ENCODE measurements around the gene ZNHIT1. TPM values are rescaled to one million over a fixed set of nuclear protein-coding genes. Genes with fewer than 3 reads are reported as not detected.

The ZNHIT1 gene
- total and polyA plus RNA-seq, 2 donors (not counting 3 experiments of a cell fraction or from before 2014, with no cell fraction given): 74.1 to 89.9 TPM

DNA sequence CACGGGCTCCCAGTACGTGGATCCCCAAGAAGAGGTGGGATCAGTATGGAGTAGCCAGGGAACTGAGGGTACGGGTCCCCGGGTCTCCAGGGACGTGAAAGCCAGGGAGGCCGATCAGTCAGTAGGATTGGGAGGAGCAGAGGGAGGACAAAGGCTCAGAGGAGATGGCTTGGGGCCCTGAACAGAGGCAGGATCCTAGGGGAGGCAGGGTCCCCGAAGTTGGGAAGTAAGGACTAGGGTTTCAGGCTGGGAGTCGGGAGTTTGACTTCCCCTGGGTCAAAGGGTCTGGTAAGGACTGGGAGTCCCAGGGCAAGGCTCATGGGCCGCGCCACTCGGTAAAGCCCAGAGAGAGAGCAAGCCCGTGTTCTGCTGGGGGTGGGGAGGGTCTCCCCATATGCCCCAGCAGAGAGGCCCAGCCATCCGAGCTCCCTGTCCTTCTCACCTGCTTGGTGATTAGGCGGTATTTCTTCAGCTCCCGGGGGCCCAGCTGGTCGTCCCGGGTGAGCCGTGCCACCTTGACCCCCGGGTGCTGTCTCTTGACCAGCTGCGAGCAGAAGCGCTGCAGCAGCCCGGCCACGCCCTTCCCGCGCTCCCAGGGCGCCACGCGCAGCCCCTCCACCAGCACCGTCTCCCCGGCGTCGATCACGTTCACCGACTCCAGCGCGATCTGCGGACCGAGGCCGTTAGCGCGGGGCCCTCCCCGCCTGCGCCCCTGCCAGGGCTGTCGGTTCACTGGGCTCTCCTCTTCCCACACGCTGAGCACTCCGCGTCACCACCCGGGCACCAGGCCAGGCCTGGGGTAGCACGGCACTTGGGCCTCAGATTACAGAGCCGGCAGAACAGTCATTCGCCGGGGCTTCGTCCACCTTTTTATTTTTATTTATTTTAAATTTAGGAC is 44.9 kb upstream of the ZNHIT1 start:
- Histone ChIP-seq H2AFZ (ENCODE audit: low read depth, low read length) (no peak overlapping the region), H3K36me3 (ENCODE audit: control insufficient read depth in 2 of 2, extremely low read depth in 1 of 2, insufficient read depth in 2 of 2, low read length in 2 of 2) (no peaks in the 10 kb centered on the region), H4K20me1 (replicated peaks; ENCODE audit: control insufficient read depth, extremely low read depth, insufficient read depth, low read length) (no peaks in the 10 kb centered on the region), H3K4me2 (ENCODE audit: insufficient read depth, low read length) (no peak overlapping the region), H3K27me3 (ENCODE audit: control insufficient read depth in 2 of 2, insufficient read depth in 2 of 2, low read length in 2 of 2) (peaks cover 83 to 85% of the 10 kb centered on the region in 2 experiments), H3K79me2 (ENCODE audit: control insufficient read depth, insufficient read depth, low read length) (no peaks in the 10 kb centered on the region), H3K9me3 (replicated peaks; ENCODE audit: control insufficient read depth, insufficient read depth, low read length) (no peaks in the 10 kb centered on the region), H3K27ac (ENCODE audit: insufficient read depth, low read depth, low read length) (no peak overlapping the region), H3K4me3 (replicated peaks in 1 of 3; ENCODE audit: insufficient read depth in 1 of 3, low read depth in 1 of 3, low read length in 3 of 3) (no peak overlapping the region), H3K4me1 (ENCODE audit: control insufficient read depth, extremely low read depth, insufficient read depth, low read length) (no peaks in the 10 kb centered on the region), H3K9ac (replicated peaks; ENCODE audit: extremely low read depth, insufficient read depth, low read length) (no peak overlapping the region), H3K9me1 (replicated peaks; ENCODE audit: control insufficient read depth, extremely low read depth, insufficient read depth, low read length) (no peaks in the 10 kb centered on the region)
- intact Hi-C loops (cut with micrococcal nuclease) (loop anchor here (10.0 kb wide), 1 partner anchor 562 kb away; no protein-coding TSS in a partner anchor), dilution Hi-C loops (cut with MboI; ENCODE audit: extremely low pct_ligation_motif_present, low sequenced_read_pairs) (no loop called here)
- DNase-seq (ENCODE audit: low read depth, low spot score) (peak; percentile 27), FAIRE-seq (no peak)
- CTCF ChIA-PET: interaction anchor here (0.5 to 6.3 kb wide), 5 partner anchors 9 to 109 kb away, joined by 3 to 39 read pairs (median 10); no protein-coding TSS in a partner anchor
- BruUV-seq (replicated peaks): no TSS peak
- POLR2A ChIA-PET: no interaction called here
- no peak for TF ChIP-seq POLR2A (IDR thresholded peaks at IDR 0.05; ENCODE audit: low read depth, low read length)
- no peak for TF ChIP-seq FOS (IDR thresholded peaks at IDR 0.05; ENCODE audit: borderline replicate concordance, insufficient read depth, low read length)
- no peak for TF ChIP-seq MYC (IDR thresholded peaks at IDR 0.05; ENCODE audit: low read depth, low read length)
- TF ChIP-seq JUN (IDR thresholded peaks at IDR 0.05; ENCODE audit: borderline replicate concordance, insufficient read depth, insufficient read length, low read depth): no peak
- TF ChIP-seq, protein P1, sequence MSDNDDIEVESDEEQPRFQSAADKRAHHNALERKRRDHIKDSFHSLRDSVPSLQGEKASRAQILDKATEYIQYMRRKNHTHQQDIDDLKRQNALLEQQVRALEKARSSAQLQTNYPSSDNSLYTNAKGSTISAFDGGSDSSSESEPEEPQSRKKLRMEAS (IDR thresholded peaks at IDR 0.05; ENCODE audit: insufficient read depth, insufficient read length): no peak
- TF ChIP-seq GATA2 (IDR thresholded peaks at IDR 0.05; ENCODE audit: insufficient read depth, insufficient read length, low read depth, low read length): no peak
- TF ChIP-seq POLR2AphosphoS5 (IDR thresholded peaks at IDR 0.05; ENCODE audit: insufficient read depth, low read depth, low read length): no peak
- TF ChIP-seq EZH2 (IDR thresholded peaks at IDR 0.05; ENCODE audit: borderline replicate concordance, low read depth, low read length, severe bottlenecking): peak; percentile 25
- TF ChIP-seq, protein P2, sequence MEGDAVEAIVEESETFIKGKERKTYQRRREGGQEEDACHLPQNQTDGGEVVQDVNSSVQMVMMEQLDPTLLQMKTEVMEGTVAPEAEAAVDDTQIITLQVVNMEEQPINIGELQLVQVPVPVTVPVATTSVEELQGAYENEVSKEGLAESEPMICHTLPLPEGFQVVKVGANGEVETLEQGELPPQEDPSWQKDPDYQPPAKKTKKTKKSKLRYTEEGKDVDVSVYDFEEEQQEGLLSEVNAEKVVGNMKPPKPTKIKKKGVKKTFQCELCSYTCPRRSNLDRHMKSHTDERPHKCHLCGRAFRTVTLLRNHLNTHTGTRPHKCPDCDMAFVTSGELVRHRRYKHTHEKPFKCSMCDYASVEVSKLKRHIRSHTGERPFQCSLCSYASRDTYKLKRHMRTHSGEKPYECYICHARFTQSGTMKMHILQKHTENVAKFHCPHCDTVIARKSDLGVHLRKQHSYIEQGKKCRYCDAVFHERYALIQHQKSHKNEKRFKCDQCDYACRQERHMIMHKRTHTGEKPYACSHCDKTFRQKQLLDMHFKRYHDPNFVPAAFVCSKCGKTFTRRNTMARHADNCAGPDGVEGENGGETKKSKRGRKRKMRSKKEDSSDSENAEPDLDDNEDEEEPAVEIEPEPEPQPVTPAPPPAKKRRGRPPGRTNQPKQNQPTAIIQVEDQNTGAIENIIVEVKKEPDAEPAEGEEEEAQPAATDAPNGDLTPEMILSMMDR (IDR thresholded peaks at IDR 0.05; ENCODE audit: extremely low read depth in 1 of 2, insufficient read depth in 1 of 2, low read depth in 1 of 2, low read length in 2 of 2): no peak
